ENCODE results near the gene PRXL2B. TPM values are rescaled to one million over a fixed set of nuclear protein-coding genes. Genes with fewer than 3 reads are reported as not detected.

The PRXL2B gene
- polyA plus RNA-seq, 1 experiment: 10.2 TPM

DNA sequence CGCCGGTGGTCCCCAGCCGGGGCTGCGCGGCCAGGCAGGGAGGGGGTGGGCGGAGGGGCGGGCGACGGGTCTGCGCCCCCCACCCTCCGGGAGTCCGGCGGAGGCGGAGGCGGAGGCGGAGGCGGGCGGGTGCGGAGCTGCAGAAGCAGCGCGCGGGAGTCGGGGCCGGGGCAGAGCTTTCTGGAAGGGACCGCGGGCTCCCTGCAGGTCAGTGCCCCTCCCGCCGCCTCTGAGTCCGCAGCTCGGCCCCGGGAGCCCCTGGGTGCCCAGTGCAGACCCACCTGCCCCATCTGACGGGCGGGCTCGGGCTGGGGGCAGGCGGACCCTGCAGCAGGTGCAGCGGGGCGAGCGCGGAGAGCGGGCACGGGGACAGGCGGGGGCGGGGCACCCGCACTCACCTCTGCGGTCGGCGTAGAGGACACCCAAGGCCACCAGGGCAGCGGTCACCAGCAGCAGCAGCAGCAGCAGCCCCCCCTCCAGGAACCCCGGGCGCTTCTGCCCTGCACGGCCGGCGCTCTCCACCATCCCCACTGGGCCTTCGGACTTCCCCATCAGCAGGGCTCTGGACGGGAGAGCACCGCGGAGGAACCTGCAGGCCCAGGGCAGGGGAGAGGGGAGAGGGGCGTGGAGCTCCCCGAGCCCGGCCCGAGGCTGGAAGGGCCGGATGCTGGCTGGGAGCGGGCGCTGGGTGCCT lies 42.5 kb downstream of the PRXL2B start:
- TF ChIP-seq, protein P1, sequence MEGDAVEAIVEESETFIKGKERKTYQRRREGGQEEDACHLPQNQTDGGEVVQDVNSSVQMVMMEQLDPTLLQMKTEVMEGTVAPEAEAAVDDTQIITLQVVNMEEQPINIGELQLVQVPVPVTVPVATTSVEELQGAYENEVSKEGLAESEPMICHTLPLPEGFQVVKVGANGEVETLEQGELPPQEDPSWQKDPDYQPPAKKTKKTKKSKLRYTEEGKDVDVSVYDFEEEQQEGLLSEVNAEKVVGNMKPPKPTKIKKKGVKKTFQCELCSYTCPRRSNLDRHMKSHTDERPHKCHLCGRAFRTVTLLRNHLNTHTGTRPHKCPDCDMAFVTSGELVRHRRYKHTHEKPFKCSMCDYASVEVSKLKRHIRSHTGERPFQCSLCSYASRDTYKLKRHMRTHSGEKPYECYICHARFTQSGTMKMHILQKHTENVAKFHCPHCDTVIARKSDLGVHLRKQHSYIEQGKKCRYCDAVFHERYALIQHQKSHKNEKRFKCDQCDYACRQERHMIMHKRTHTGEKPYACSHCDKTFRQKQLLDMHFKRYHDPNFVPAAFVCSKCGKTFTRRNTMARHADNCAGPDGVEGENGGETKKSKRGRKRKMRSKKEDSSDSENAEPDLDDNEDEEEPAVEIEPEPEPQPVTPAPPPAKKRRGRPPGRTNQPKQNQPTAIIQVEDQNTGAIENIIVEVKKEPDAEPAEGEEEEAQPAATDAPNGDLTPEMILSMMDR (IDR thresholded peaks at IDR 0.05; ENCODE audit: low read depth, low read length): no peak
- Histone ChIP-seq H3K27me3 (ENCODE audit: control insufficient read depth, insufficient read depth, low read length) (peaks cover 27% of the 10 kb centered on the region), H3K9me3 (ENCODE audit: control insufficient read depth, insufficient read depth, low read length) (peaks cover 27% of the 10 kb centered on the region), H3K27ac (ENCODE audit: low read depth, low read length) (no peak overlapping the region), H3K4me3 (ENCODE audit: low read depth, low read length) (no peak overlapping the region)
- ChIA-PET CTCF (no interaction called here), POLR2A (no interaction called here)
- DNase-seq (ENCODE audit: low read depth, low spot score): no peak

DNA sequence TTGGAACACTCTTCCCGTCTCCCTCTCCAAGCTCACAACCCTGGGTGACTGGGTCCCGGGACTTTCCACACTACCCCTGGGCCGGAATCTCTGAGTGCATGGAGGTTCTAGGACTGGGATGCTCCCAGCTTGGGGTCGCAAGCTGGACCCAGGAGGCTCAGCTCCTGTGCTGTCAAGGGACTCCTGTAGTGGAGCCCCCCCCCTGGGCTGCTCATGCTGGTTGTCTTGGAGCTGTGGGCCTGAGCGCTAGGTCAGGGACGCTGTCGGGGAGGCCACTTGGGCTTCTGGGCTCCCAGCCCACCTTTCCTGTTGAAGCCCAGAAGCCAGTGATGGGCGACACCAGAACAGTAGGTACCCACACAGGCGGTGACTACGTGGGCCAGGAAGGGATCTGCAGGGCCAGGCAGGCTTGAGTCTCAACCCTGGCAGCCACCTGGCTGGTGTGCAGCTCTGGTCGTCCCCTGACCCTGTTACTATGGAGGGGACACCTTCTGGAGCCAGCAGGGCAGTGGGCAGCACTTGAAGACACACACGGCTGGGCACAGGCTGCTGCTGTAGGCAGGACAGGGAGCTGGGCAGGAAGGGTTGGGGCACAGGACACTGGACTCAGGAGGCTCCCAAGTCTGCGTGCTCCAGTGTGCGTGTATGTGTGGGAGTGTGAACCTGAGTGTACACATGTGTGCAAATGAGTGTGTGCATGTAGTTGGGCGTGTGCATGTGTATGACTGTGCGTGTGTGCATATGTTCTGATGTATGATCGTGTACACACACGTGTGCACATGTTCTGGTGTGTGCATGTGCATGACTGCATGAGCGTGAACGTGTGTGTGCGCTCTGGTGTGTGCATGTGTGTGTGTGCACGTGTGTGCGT lies 43.3 kb downstream of the PRXL2B start:
- TF ChIP-seq, protein P1 (IDR thresholded peaks at IDR 0.05; ENCODE audit: low read depth, low read length): no peak
- no peak overlapping the region for H3K27ac ChIP-seq (ENCODE audit: low read depth, low read length)
- H3K9me3 ChIP-seq (ENCODE audit: control insufficient read depth, insufficient read depth, low read length): peaks cover 27% of the 10 kb centered on the region
- ChIA-PET POLR2A (no interaction called here), CTCF (no interaction called here)
- H3K4me3 ChIP-seq (ENCODE audit: low read depth, low read length): no peak overlapping the region
- H3K27me3 ChIP-seq (ENCODE audit: control insufficient read depth, insufficient read depth, low read length): peaks cover 28% of the 10 kb centered on the region
- no peak for DNase-seq (ENCODE audit: low read depth, low spot score)

DNA sequence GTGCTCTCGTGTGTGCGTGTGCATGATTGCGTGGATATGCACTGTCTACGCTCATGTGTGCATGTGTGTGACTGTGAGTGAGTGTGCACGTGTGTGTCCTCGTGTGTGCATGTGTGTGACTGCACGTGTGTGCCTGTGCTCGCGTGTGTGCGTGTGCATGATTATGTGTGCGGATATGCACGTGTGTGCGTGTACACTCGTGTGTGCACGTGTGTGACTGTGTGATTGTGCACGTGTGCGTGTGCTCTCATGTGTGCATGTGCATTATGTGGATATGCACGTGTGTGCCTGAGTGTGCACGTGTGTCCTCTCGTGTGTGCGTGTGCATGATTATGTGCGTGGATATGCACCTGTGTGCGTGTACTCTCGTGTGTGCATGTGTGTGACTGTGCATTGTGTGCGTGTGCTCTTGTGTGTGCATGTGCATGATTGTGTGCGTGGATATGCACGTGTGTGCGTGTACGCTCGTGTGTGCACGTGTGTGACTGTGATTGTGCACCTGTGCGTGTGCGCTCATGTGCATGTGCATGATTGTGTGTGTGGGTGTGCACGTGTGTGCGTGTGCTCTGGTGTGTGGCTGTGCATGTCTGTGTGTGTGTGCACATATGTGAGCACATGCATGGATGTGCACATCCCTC lies 44.0 kb downstream of the PRXL2B start:
- no peak overlapping the region for H3K4me3 ChIP-seq (ENCODE audit: low read depth, low read length)
- CTCF ChIA-PET: no interaction called here
- POLR2A ChIA-PET: no interaction called here

DNA sequence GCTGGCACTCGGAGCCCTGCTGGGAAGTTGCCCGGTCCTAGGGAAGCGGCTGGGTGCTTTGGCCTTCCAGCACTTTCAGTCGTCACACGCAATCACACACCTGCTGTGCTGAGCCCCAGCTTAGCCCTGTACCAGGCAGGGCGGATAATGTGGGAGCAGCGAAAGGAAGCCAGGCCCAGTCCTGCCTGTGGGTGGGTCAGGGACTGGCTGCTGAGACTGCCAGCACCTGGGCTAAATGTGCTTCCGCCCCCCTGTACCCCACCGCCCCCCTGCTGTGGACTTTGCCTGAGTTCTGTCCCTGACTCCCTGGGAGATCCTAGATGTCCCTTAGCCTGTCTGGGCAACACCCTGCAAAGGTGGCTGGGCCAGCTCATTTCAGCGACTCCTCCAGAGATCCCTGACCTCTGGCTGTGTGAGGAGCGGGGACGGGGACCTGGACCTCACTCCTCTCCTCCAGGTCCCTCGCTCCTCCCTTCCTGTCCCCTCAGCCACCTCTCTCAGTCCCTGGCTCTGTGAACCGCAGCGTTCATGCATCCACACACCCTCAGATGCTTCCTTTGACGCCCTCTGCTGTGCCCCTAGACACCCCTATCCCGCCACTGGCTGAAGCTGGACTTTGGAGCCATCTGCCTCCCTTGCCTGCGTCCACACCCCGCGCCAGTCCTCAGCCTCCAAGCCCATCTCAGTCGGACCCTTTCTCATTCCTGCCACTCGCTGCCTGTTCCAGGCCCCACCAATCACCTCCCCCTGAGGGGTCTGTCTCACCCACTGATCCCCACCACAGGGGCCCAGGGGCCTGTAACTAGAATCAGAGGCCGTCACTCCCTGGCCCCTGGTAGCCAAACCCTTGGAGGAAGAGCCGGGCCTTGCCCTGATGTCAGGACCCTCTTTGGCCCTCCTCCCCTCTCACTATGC lies 44.8 kb downstream of the PRXL2B start:
- POLR2A ChIA-PET: no interaction called here
- Histone ChIP-seq H3K9me3 (ENCODE audit: control insufficient read depth, insufficient read depth, low read length) (peaks cover 36% of the 10 kb centered on the region), H3K4me3 (ENCODE audit: low read depth, low read length) (no peak overlapping the region), H3K27ac (ENCODE audit: low read depth, low read length) (no peak overlapping the region), H3K27me3 (ENCODE audit: control insufficient read depth, insufficient read depth, low read length) (peaks cover 24% of the 10 kb centered on the region)
- CTCF ChIA-PET: no interaction called here
- no peak for DNase-seq (ENCODE audit: low read depth, low spot score)
- TF ChIP-seq, protein P1 (IDR thresholded peaks at IDR 0.05; ENCODE audit: low read depth, low read length): no peak

More for the DNA sequence above, 44.0 kb downstream of the PRXL2B start:
- H3K9me3 ChIP-seq (ENCODE audit: control insufficient read depth, insufficient read depth, low read length): peaks cover 32% of the 10 kb centered on the region
- DNase-seq (ENCODE audit: low read depth, low spot score): no peak
- no peak overlapping the region for H3K27ac ChIP-seq (ENCODE audit: low read depth, low read length)
- peaks cover 26% of the 10 kb centered on the region for H3K27me3 ChIP-seq (ENCODE audit: control insufficient read depth, insufficient read depth, low read length)
- TF ChIP-seq, protein P1 (IDR thresholded peaks at IDR 0.05; ENCODE audit: low read depth, low read length): no peak

Measured in AG04450 (cell line).